HEK293 (cell line): ENCODE results near the gene BMAL1.
A peak's percentile ranks its signal among the peaks of the same experiment; 100 is the strongest.

Experiments used
- CTCF ChIA-PET: fragments of 350-600 bp; formaldehyde crosslinking; extraction: SDS; loops from one replicate; lab custom pipeline; 2021; ENCODE audit warnings: antibody characterized with exemption; lab: Yijun Ruan, JAX
- POLR2A ChIA-PET: fragments of 300-600 bp; formaldehyde crosslinking; extraction: SDS; loops from one replicate; lab custom pipeline; 2020; ENCODE audit warnings: antibody characterized with exemption, inconsistent platforms; lab: Yijun Ruan, JAX
- H3K27ac ChIP-seq: fragments of 200-500 bp; sonication (Bioruptor generic); 2 replicates; pipeline ENCODE4 v1.5.1; 2014; ENCODE audit warnings: low read depth, low read length, control low read depth, inconsistent platforms; ENCODE audit errors: extremely low read depth
- H3K36me3 ChIP-seq, 2 experiments: fragments of 200-500 bp in 1 of 2; sonication (Bioruptor generic) in 1 of 2; 1 replicate in 1 of 2; 2 replicates in 1 of 2; pipeline ENCODE4 v1.5.1; 2014 to 2017; ENCODE audit warnings: inconsistent platforms in 2 of 2, low read length in 2 of 2; ENCODE audit not compliant: control insufficient read depth in 2 of 2, insufficient read depth in 1 of 2
- H3K4me1 ChIP-seq: fragments of 200-500 bp; sonication (Bioruptor generic); 2 replicates; pipeline ENCODE4 v1.5.1; 2014; ENCODE audit warnings: mild to moderate bottlenecking, low read length, inconsistent platforms; ENCODE audit not compliant: control insufficient read depth, insufficient read depth
- H3K4me3 ChIP-seq: 2 replicates; pipeline ENCODE4 v1.5.1; 2011; ENCODE audit warnings: low read depth, mild to moderate bottlenecking, control low read depth, low read length, moderate library complexity
- H3K9me3 ChIP-seq: fragments of 200-500 bp; sonication (Bioruptor generic); 2 replicates; pipeline ENCODE4 v1.5.1; 2014; ENCODE audit warnings: low read depth, low read length, inconsistent platforms; ENCODE audit not compliant: control insufficient read depth, insufficient read depth
- EGR2 ChIP-seq: fragments of 450-650 bp; formaldehyde crosslinking; IDR thresholded peaks from 2 replicates; pipeline ENCODE4 v1.5.1; 2016; ENCODE audit warnings: low read depth, missing biosample characterization, missing genetic modification characterization
- KLF7 ChIP-seq: fragments of 450-650 bp; formaldehyde crosslinking; IDR thresholded peaks from 2 replicates; pipeline ENCODE4 v1.5.1; 2016; ENCODE audit warnings: missing biosample characterization, missing genetic modification characterization, borderline replicate concordance
- MEIS1 ChIP-seq: sonication (generic); formaldehyde crosslinking; IDR thresholded peaks from 2 replicates; pipeline ENCODE4 v1.8.1; 2022; ENCODE audit warnings: missing genetic modification reagents, mild to moderate bottlenecking, borderline replicate concordance
- ZBTB17 ChIP-seq: fragments of 450-650 bp; formaldehyde crosslinking; IDR thresholded peaks from 2 replicates; pipeline ENCODE4 v1.5.1; 2016; ENCODE audit warnings: missing biosample characterization, missing genetic modification characterization
- ZFHX2 ChIP-seq: fragments of 450-650 bp; formaldehyde crosslinking; conservative IDR thresholded peaks from 2 replicates; pipeline ENCODE4 v1.5.1; 2016; ENCODE audit warnings: missing biosample characterization, missing genetic modification characterization
- ZNF157 ChIP-seq: fragments of 450-650 bp; formaldehyde crosslinking; IDR thresholded peaks from 2 replicates; pipeline ENCODE4 v1.5.1; 2016; ENCODE audit warnings: missing biosample characterization, missing genetic modification characterization
- ZNF23 ChIP-seq: fragments of 450-650 bp; formaldehyde crosslinking; IDR thresholded peaks from 2 replicates; pipeline ENCODE4 v1.5.1; 2016; ENCODE audit warnings: missing biosample characterization, missing genetic modification characterization, borderline replicate concordance
- ZNF354C ChIP-seq: fragments of 450-650 bp; formaldehyde crosslinking; IDR thresholded peaks from 2 replicates; pipeline ENCODE4 v1.5.1; 2016; ENCODE audit warnings: missing biosample characterization, missing genetic modification characterization, low read depth, borderline replicate concordance
- ZNF660 ChIP-seq: fragments of 450-650 bp; IDR thresholded peaks from 2 replicates; pipeline ENCODE4 v1.5.1; 2018; ENCODE audit warnings: missing biosample characterization, mild to moderate bottlenecking, missing genetic modification characterization
- ZNF670 ChIP-seq: fragments of 450-650 bp; formaldehyde crosslinking; IDR thresholded peaks from 2 replicates; pipeline ENCODE4 v1.5.1; 2016; ENCODE audit warnings: missing biosample characterization, missing genetic modification characterization, low read depth
- ZNF792 ChIP-seq: fragments of 450-650 bp; formaldehyde crosslinking; IDR thresholded peaks from 2 replicates; pipeline ENCODE4 v1.5.1; 2016; ENCODE audit warnings: missing biosample characterization, missing genetic modification characterization
- ZSCAN30 ChIP-seq: fragments of 450-650 bp; IDR thresholded peaks from 2 replicates; pipeline ENCODE4 v1.5.1; 2018; ENCODE audit warnings: missing biosample characterization, mild to moderate bottlenecking, missing genetic modification characterization, moderate library complexity
- ZSCAN4 ChIP-seq: fragments of 450-650 bp; formaldehyde crosslinking; IDR thresholded peaks from 2 replicates; pipeline ENCODE4 v1.5.1; 2017; ENCODE audit warnings: missing biosample characterization, missing genetic modification characterization
- TF ChIP-seq, protein P1 (sequence below): fragments of 450-650 bp; formaldehyde crosslinking; IDR thresholded peaks from 2 replicates; pipeline ENCODE4 v1.5.1; 2016; ENCODE audit warnings: missing biosample characterization, missing genetic modification characterization
- TF ChIP-seq, protein P2 (sequence below): fragments of 450-650 bp; formaldehyde crosslinking; IDR thresholded peaks from 2 replicates; pipeline ENCODE4 v1.5.1; 2016; ENCODE audit warnings: missing biosample characterization, missing genetic modification characterization
- TF ChIP-seq, protein P3 (sequence below): fragments of 450-650 bp; formaldehyde crosslinking; IDR thresholded peaks from 2 replicates; pipeline ENCODE4 v1.5.1; 2017; ENCODE audit warnings: missing biosample characterization, missing genetic modification characterization

BMAL1 gene

DNA sequence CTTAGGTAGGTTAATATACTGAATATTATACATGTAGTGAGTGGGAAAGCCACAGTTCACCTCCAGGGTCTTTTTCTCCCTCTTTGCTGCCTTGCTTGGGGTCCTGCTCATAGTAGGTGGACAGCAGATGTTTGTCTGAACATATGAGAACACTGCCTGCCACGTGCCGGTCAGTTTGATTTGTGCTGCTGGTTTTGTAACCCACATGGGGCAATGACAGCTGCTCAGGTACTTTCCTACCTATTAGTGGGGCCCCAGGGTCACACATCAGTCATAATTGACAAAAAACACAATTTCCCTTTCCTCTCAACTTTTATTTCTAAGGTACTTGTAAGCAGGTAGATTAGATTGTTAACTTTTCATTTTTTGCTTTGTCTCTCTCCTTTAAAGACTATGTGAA is 43.8 kb downstream of the BMAL1 start:
- H3K36me3 ChIP-seq, result no peaks in the 10 kb centered on the region
- H3K4me1 ChIP-seq, result no peaks in the 10 kb centered on the region
- H3K27ac ChIP-seq, result no peak overlapping the region
- no peaks in the 10 kb centered on the region for H3K9me3 ChIP-seq
- no peak overlapping the region for H3K4me3 ChIP-seq
- POLR2A ChIA-PET, result no interaction called here
- CTCF ChIA-PET, result interaction anchor here (0.5 kb wide), 1 partner anchor 69 kb away, joined by 3 read pairs; no protein-coding TSS in a partner anchor
- TF ChIP-seq, protein P1, sequence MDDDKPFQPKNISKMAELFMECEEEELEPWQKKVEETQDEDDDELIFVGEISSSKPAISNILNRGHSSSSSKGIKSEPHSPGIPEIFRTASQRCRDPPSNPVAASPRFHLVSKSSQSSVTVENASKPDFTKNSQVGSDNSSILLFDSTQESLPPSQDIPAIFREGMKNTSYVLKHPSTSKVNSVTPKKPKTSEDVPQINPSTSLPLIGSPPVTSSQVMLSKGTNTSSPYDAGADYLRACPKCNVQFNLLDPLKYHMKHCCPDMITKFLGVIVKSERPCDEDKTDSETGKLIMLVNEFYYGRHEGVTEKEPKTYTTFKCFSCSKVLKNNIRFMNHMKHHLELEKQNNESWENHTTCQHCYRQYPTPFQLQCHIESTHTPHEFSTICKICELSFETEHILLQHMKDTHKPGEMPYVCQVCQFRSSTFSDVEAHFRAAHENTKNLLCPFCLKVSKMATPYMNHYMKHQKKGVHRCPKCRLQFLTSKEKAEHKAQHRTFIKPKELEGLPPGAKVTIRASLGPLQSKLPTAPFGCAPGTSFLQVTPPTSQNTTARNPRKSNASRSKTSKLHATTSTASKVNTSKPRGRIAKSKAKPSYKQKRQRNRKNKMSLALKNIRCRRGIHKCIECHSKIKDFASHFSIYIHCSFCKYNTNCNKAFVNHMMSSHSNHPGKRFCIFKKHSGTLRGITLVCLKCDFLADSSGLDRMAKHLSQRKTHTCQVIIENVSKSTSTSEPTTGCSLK (tag by site-specific recombination), result no peak
- no peak for TF ChIP-seq ZSCAN4
- TF ChIP-seq ZNF23 (tag by site-specific recombination), result no peak
- TF ChIP-seq, protein P2, sequence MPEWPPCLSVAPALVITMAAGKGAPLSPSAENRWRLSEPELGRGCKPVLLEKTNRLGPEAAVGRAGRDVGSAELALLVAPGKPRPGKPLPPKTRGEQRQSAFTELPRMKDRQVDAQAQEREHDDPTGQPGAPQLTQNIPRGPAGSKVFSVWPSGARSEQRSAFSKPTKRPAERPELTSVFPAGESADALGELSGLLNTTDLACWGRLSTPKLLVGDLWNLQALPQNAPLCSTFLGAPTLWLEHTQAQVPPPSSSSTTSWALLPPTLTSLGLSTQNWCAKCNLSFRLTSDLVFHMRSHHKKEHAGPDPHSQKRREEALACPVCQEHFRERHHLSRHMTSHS (tag by site-specific recombination), result no peak

- H3K9me3 ChIP-seq, result no peaks in the 10 kb centered on the region
- ChIA-PET CTCF (no interaction called here), POLR2A (no interaction called here)
- TF ChIP-seq ZBTB17, result no peak
- TF ChIP-seq ZNF670 (tag by site-specific recombination), result no peak
- no peak for TF ChIP-seq MEIS1
- TF ChIP-seq ZNF157 (tag by site-specific recombination), result no peak
- no peak for TF ChIP-seq KLF7 (tag by site-specific recombination)
- TF ChIP-seq ZNF660 (tag by site-specific recombination), result no peak
- H3K4me1 ChIP-seq, result peaks cover 3% of the 10 kb centered on the region; the same call in 1 of the 2 replicates
- H3K36me3 ChIP-seq, result no peaks in the 10 kb centered on the region
- no peak overlapping the region for H3K4me3 ChIP-seq
- no peak overlapping the region for H3K27ac ChIP-seq
Observed at GRCh38 chr11:13324141-13324540, 46.6 kb downstream of the BMAL1 start.

DNA sequence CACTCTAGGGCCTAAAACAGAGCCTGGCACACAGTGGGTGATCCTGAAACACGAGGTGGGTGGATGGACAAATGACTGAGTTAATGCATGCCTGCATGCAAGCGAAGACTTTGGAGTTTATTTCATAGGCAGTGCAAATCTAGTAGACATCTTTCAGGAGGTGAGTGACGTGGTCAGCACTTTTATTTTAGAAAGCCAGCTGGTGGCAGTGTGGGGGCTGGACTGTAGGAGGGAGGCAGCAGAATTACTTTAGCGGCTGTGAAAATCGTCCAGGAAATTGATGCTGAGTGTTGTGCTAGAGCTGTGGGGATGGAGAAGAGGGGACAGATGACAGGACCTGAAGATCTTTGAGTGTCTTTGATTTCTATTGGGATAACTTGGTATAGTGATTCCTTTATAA is 47.1 kb downstream of the BMAL1 start:
- H3K27ac ChIP-seq, result no peak overlapping the region
- TF ChIP-seq ZNF354C (tag by site-specific recombination), result no peak
- TF ChIP-seq, protein P3, sequence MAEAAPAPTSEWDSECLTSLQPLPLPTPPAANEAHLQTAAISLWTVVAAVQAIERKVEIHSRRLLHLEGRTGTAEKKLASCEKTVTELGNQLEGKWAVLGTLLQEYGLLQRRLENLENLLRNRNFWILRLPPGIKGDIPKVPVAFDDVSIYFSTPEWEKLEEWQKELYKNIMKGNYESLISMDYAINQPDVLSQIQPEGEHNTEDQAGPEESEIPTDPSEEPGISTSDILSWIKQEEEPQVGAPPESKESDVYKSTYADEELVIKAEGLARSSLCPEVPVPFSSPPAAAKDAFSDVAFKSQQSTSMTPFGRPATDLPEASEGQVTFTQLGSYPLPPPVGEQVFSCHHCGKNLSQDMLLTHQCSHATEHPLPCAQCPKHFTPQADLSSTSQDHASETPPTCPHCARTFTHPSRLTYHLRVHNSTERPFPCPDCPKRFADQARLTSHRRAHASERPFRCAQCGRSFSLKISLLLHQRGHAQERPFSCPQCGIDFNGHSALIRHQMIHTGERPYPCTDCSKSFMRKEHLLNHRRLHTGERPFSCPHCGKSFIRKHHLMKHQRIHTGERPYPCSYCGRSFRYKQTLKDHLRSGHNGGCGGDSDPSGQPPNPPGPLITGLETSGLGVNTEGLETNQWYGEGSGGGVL (tag by site-specific recombination), result no peak
- peak; percentile 82 for TF ChIP-seq EGR2 (tag by site-specific recombination)
- TF ChIP-seq ZSCAN30 (tag by site-specific recombination), result no peak
- TF ChIP-seq ZFHX2 (tag by site-specific recombination), result peak; percentile 85
- no peak for TF ChIP-seq ZNF792 (tag by site-specific recombination)
- TF ChIP-seq, all 188 proteins: peak for 2
- peaks cover 3% of the 10 kb centered on the region; the same call in 1 of the 2 replicates for H3K4me1 ChIP-seq
- CTCF ChIA-PET, result no interaction called here
- H3K36me3 ChIP-seq, result no peaks in the 10 kb centered on the region
- no peak overlapping the region for H3K4me3 ChIP-seq
- POLR2A ChIA-PET, result no interaction called here
- no peaks in the 10 kb centered on the region for H3K9me3 ChIP-seq
